ENCODE measurements around the gene THSD7A.

Gene THSD7A

GRCh38 chr7:11831736-11832495, at the start of gene THSD7A:
Gene THSD7A, minus strand, starts transcription at chr7:11832198. Its CDS starts 252 bp downstream, at chr7:11831946.
- ATAC-seq (peak; percentile 73), DNase-seq (peak; percentile 14)

GRCh38 chr7:11881680-11882079, 49.7 kb upstream of the THSD7A start:
- no peak for DNase-seq
- ATAC-seq, result no peak

DNA sequence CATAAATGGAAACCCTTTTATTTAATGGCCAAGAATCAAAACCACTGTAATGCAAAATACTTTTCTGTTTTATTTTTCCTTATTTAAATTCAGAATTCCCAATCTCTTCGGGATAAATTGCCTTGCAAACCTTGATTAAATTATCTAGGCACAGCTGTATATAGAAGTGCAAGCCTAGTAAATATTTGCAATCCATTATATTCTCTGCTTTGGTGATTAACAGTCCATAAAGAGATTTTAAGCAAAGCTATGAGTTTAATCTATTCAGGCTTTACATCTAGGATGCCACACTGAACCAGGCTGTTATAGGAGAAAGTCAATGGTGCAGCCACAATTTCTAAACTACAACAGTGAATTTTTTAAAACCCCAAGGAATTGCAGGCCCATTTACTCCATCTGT, 43.6 kb upstream of the THSD7A start:
- DNase-seq (no peak), ATAC-seq (no peak)

DNA sequence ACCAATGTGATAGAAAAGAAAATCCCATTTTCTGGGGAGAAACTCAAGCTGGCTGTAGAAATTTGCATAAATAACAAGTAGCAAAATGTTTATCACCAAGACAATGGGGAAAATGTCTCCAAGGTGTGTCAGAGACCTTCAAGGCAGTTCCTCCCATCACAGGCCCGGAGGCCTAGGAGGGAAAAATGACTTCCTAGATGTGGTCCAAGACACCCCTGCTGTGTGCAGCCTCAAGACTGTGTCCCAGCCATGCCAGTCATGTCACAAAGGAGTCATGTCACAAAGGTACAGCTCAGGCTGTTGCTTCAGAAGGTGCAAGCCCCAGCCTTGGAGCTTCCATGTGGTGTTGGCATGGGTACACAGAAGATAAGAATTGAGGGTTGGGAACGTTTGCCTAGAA, 33.7 kb upstream of the THSD7A start:
- ATAC-seq, result no peak
- DNase-seq, result no peak

DNA sequence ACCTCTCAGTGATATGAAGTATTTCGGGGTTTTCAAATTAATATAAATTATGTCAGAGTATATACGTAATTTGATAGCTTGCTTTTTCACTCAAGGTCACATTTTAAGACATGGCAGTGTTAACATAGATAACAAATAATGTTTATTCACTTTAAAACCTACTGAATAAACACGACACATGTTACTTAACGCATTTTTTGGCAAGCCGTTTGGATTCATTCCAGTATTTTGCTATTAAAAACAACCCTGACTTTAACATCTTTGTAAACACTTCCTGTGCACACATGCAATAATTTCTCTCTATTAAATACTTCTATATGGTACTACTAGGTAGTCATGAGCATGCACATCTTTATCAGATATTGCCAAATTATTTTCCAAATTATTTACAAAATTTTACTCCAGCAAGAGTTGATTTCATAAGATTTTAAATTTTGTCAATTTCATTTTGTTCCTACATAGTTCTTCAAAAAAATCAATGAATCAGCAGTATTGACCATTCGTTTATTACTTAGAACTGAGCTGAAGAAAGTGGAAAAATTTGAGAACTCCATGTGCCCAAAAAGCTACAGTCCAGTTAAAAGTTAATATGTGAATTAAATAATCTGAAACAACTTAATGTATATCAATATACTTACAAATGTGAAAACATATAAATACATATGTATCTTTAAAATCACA, 26.8 kb upstream of the THSD7A start:
- ATAC-seq (no peak), DNase-seq (no peak)

DNA sequence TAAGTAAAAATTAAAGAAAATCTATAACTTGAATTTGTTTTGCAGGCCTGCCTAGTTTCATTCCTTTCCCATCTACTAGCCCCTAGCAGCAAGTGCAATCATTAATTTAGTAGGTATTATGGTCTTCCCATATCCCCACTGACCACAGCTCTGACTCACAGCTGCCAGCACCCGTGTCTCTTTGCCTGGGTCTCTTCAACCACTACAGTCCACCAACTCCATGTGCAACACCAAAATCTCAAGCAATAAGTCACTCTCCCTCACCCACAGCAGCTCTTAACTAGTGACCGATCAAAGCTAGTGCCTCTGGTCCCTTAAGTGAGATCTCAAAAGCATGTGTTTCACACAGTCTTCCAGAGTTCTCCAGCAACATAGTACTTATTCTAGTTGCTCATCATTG, 26.0 kb upstream of the THSD7A start:
- ATAC-seq (no peak), DNase-seq (no peak)

DNA sequence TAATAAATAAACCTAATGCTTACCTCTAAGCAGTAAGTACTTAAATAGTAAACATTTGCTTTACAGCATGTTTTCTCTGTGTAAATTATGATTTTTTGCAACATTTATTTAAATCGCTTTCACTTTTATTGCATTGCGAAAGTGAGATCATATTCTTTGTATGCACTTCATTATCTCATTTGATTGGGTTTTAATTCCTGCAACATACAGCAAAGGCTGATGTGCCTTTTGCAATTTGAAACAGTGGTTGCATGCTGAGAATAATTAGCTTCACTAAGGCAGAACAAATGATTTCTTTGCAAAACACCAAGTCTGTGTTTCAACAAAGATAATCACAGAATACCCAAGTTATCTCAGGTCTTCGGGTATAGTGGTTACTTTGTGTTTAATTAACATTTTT, 16.3 kb upstream of the THSD7A start:
- ATAC-seq, result no peak
- DNase-seq, result no peak

DNA sequence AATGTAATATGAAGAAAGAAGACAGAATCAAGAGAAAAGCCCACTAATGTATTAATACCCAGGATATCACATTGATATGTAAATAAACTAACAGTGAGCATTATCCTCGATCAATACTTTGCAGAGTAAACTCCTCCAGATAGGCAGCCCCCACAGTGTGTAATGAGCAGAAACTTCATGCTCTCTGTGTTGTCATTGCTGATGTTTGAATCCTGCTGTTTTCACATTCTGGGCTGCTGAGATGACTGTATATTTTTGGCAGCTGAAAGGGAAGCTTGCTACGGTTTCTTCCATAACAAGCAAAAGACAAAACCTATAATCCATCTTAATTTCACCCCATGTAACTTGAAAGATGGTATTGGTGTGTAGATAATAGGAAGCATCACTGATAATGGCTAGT, 15.3 kb upstream of the THSD7A start:
- no peak for ATAC-seq
- DNase-seq, result no peak

- ATAC-seq (no peak), DNase-seq (no peak)
These were observed 14.5 kb upstream of the THSD7A start for GRCh38 chr7:11846361-11846955.

DNA sequence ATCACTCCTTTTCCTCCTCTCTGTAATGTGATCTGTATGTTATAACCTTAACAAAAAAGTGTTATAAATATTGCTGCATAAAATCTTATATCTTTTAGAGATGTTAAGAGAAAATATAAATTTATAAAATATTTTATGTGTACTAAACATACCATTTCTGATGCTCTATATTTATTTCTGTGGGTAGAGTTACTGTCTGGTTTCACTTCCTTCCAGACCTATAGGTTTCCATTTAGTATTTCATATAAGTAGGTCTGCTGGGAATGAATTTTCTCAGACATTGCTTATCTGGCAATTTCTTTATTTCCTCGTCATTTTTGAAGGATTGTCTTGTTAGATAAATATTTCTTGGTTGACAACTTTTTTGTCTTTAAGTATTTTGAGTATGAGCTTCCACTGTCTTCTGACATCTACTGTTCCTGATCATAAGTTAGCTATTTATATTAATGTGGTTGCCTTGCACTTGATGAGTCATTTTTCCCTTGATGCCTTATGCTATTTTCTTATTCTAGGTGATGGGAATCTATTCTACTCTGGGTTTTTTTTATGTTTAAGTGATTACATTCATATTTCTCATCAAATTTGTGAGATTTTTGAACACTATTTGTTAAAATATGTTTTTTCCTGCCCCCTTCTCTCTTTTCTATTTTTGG, 11.2 kb upstream of the THSD7A start:
- ATAC-seq (no peak), DNase-seq (no peak)

DNA sequence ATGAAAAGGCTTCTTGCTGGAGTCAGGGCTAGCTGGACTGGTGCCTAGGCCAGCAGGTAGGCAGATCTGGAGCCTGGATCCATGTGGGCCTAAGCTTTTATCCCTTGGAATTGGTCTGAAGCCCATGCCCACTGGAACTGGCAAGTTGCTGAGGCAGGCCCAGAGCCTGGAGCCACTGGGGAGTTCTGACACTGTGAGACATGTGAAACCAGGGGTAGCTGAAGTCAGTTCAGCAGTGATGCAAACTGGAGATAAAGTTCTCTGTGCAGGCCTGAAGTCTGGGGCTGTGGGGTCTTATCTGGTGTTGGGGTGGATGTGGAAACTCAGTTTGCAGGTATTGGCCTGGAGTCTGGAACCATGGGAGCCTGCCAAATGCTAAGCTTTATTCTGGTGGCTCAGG, 9.7 kb upstream of the THSD7A start:
- DNase-seq (no peak), ATAC-seq (no peak)

DNA sequence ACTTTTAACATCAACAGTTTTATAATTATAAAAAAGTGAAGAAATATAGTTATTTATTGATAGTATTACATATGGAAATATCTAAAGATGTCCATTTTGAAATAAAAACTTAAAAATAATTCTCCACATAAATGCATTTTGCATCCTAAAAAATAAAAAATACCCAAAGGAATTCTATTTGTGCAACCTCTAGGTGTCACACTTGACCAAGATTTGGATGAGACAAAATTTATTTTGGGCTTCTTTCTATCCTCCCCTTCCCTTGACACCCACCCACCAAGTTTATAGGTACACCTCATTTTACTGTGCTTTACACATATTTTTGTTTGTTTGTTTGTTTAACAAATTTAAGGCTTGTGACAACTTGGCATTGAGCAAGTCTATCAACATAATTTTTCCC, 3.3 kb upstream of the THSD7A start:
- DNase-seq (no peak), ATAC-seq (no peak)

- DNase-seq (no peak), ATAC-seq (no peak)
These were observed 1.4 kb upstream of the THSD7A start for GRCh38 chr7:11833431-11833830.

DNA sequence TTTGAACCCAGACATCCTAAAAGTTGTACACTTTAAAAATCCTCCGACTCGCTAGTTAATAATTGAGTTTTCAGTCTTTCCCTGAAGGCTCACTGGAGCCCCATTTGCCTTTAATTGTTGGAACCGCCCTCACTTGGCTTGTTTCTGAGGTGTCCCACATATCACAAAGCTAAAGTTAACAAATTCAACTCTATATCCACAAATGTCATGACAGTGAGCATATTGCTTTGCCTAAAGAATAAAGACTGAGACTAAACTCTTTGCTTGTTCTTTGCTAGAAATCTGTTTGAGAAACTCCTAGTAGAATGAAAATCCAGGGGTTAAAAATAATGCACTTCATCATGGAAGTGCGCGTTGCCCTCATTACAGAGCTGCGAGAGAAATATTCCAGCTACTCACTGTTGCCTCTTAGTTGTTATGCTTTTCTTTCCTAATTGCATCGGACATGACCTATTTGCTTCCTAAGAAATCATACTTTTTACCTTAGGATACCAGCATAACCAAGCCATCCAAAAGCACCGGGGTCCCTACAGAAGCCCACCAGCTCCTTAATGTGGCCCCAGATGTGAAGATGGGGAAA, 752 bp downstream of the THSD7A start:
- ATAC-seq, result no peak

DNA sequence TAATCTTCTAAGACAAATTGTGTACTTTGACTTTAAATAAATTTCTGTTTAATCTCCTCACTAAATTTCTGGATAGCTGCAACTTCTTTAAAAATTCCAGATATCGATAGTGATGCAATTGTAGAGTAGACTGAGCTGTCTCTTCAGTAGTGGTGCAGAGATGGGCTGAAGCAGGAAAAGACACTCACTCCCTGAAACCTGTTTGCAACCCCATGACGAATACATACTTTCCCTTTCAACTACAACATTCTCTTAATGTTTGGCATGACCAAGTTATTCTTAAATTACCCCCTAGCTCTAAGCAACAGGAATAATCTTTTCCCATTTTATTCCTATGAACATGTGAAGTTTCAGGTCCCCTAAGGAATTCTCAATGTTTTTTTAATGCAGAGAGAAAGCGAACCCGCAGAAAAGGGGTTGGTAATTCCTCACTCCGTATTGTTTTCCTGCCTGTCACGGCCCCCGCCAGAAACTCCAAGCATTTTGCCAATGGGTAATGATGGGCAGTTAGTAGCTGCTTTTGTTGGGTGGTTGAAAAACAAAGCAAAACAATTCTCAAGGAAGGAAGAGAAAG, 1.3 kb downstream of the THSD7A start:
- DNase-seq (no peak), ATAC-seq (no peak)

More for the DNA sequence above, 752 bp downstream of the THSD7A start:
- DNase-seq, result no peak

DNA sequence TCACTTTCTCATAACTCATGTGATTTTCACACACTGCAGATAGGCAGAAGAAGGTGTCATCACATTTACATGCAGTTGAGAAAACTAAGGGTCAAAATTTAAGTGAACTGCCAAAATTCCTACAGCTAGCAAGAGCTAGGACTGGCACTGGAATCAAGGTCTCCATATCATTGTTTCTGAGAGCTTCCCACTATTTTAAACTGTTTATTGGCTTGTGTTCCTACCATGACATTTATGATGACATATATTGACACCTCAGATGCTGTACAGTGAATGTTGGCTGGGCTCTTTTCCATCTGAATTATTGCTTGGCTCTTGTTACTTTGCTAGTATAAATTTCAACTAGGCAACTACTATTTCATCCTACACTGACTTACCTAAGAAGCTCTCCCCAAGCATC, 2.0 kb downstream of the THSD7A start:
- ATAC-seq (no peak), DNase-seq (no peak)

DNA sequence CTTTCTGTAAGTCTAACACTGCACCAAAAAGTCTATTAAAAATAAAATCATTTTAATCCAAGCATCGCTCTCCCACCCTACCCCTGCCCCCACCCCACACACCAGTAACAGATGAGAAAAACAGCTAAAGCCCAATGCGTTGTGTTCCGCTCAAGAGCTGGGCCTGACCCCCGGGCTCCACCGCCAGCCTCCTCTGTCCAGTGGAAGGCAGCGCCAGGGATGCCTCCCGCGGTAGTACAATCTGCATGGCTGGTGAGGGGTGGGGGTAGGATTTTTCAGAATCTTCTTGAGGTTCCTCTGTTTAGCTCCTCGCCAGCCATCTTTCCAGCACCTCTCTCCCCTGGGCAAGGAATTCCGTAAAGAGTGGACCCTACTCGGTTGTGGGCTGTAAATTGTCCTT, 12.1 kb downstream of the THSD7A start:
- ATAC-seq (no peak), DNase-seq (no peak)

GRCh38 chr7:11819271-11819670, 12.7 kb downstream of the THSD7A start:
- no peak for DNase-seq
- ATAC-seq, result no peak

DNA sequence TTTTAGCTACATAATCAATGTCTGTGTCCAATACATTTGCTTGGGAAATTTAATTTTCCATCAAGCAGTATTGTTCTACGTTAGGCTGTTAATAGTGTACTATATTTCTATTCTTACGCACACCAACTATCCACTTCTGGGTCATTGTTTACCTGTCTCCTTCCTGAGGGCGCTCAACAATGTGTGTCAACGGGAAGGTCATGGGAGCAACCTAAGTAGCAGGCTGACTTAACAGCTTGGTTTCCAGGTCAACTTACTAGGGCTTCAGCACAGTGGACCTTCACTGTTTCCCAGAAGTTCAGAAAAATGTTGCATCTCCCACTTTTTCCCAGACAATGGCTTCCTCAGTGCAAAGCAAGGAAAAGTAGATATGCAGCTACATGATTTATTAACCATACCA, 13.7 kb downstream of the THSD7A start:
- ATAC-seq, result no peak

DNA sequence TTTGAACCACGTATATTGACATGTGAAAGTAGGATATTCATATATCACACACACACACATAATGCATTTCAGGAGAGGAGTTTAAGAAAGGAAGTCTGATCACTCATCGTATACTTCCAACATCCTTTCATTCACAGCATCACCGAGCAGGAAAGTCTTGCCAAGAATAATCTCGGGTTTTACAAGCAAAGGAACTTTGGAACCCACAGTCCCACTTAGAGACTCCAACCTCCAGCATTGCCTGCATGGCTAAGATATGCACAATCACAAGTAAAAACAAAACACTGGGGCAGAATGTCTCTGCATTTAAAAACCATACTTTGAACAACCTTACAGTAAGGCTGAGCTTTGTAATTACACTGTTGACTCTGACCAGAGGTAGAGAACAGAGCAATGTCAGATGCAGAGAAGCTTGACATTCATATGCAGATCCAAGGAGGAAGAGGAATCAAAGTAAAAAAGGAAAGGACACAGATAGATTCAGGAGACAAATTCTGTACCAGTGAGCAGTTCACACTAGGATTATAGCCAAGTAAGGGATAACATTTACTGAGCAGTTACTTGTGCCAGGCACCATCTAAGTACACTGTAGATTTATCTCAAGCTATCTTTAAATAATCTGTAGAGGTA, 14.8 kb downstream of the THSD7A start:
- no peak for ATAC-seq

More for the DNA sequence above, 13.7 kb downstream of the THSD7A start:
- DNase-seq, result no peak

GRCh38 chr7:11811709-11812108, 20.3 kb downstream of the THSD7A start:
- ATAC-seq (no peak), DNase-seq (no peak)

More for the DNA sequence above, 14.8 kb downstream of the THSD7A start:
- DNase-seq, result no peak
